MCF 10A (cell line): Measurements from ENCODE around the gene KTI12. TPM values are rescaled to one million over a fixed set of nuclear protein-coding genes. Genes with fewer than 3 reads are reported as not detected.

ENCODE experiments used
- BruUV-seq: library from RNA; stranded (reverse); fragments of 400-500 nt; replicated peaks from 2 replicates; lab custom pipeline; 2021; lab: Mats Ljungman, UMichigan
- CTCF ChIA-PET: fragments of 300-600 bp; sonication (Branson Sonifier 250); formaldehyde crosslinking; extraction: SDS; loops from one replicate; lab custom pipeline; 2021; ENCODE audit warnings: antibody characterized with exemption, inconsistent platforms; lab: Yijun Ruan, JAX
- POLR2A ChIA-PET: fragments of 300-600, 350-650 bp; sonication (Branson Sonifier 250); formaldehyde crosslinking; extraction: SDS; loops from one replicate; lab custom pipeline; 2020; ENCODE audit warnings: antibody characterized with exemption, inconsistent platforms; lab: Yijun Ruan, JAX
- DNase-seq: peaks from one replicate; pipeline ENCODE4 v3.0.0-alpha.2; 2018; ENCODE audit not compliant: unreplicated experiment
- H3K27ac Mint-ChIP-seq: one replicate; pipeline ENCODE4 v1.8.0; 2022; ENCODE audit warnings: mild to moderate bottlenecking, low read depth, mixed read lengths; ENCODE audit not compliant: unreplicated experiment
- H3K27me3 Mint-ChIP-seq: one replicate; pipeline ENCODE4 v1.8.0; 2022; ENCODE audit warnings: mixed read lengths; ENCODE audit not compliant: insufficient read depth, unreplicated experiment
- H3K36me3 Mint-ChIP-seq: one replicate; pipeline ENCODE4 v1.8.0; 2022; ENCODE audit warnings: mild to moderate bottlenecking, moderate library complexity, mixed read lengths; ENCODE audit not compliant: insufficient read depth, unreplicated experiment
- H3K4me1 Mint-ChIP-seq: one replicate; pipeline ENCODE4 v1.8.0; 2022; ENCODE audit warnings: mixed read lengths; ENCODE audit not compliant: insufficient read depth, unreplicated experiment
- H3K4me3 Mint-ChIP-seq: one replicate; pipeline ENCODE4 v1.8.0; 2022; ENCODE audit warnings: mild to moderate bottlenecking, moderate library complexity, mixed read lengths; ENCODE audit not compliant: unreplicated experiment
- H3K9me3 Mint-ChIP-seq: one replicate; pipeline ENCODE4 v1.8.0; 2022; ENCODE audit warnings: mixed read lengths; ENCODE audit not compliant: unreplicated experiment
- CTCF ChIP-seq: fragments of 200-600 bp; IDR thresholded peaks from one replicate; pipeline ENCODE4 v1.8.0; 2022; ENCODE audit warnings: antibody characterized with exemption, mild to moderate bottlenecking; ENCODE audit not compliant: unreplicated experiment
- intact Hi-C: fragments of 100-400 bp; cut with micrococcal nuclease; formaldehyde crosslinking; loops from 2 replicates; pipeline ENCODE4 v1.14.1; 2022
- total RNA-seq: library from RNA; stranded (reverse); gene quantifications from 2 replicates; pipeline ENCODE4 v1.2.3, GENCODE V29; 2022

KTI12 gene
- total RNA-seq, 1 experiment from 2014 or later = 7.0 TPM

- Mint-ChIP-seq H3K4me1 (no peaks in the 10 kb centered on the region), H3K27ac (no peak overlapping the region), H3K4me3 (no peak overlapping the region), H3K9me3 (no peaks in the 10 kb centered on the region), H3K36me3 (peaks cover 84% of the 10 kb centered on the region), H3K27me3 (no peaks in the 10 kb centered on the region)
- CTCF ChIA-PET = no interaction called here
- DNase-seq = no peak
- TF ChIP-seq CTCF = no peak
- POLR2A ChIA-PET = interaction anchor here (0.8 to 1.5 kb wide), 3 partner anchors 15 to 224 kb away, joined by 3 to 5 read pairs (median 3); partner anchors contain the start of gene TXNDC12
- no TSS peak for BruUV-seq
- intact Hi-C loops = no loop called here
Observed at GRCh38 chr1:52070704-52071103, 37.1 kb upstream of the KTI12 start.

GRCh38 chr1:52063192-52063591 lies 29.6 kb upstream of the KTI12 start:
- no peak for TF ChIP-seq CTCF
- Mint-ChIP-seq H3K27ac (peak overlapping the region; percentile 42), H3K4me3 (no peak overlapping the region), H3K9me3 (no peaks in the 10 kb centered on the region), H3K4me1 (peaks cover 13% of the 10 kb centered on the region), H3K36me3 (peaks cover 77% of the 10 kb centered on the region), H3K27me3 (no peaks in the 10 kb centered on the region)
- POLR2A ChIA-PET = interaction anchor here (1.2 to 2.3 kb wide), 3 partner anchors 8 to 303 kb away, joined by 3 to 11 read pairs (median 3); partner anchors contain the start of genes BTF3L4 and TXNDC12
- no TSS peak for BruUV-seq
- CTCF ChIA-PET = interaction anchor here (0.7 to 1.9 kb wide), 4 partner anchors 9 to 112 kb away, joined by 3 to 6 read pairs (median 3); no protein-coding TSS in a partner anchor
- DNase-seq = no peak
- intact Hi-C loops = no loop called here

GRCh38 chr1:52060822-52061221 lies 27.2 kb upstream of the KTI12 start:
- TF ChIP-seq CTCF = no peak
- DNase-seq = no peak
- peaks cover 21% of the 10 kb centered on the region for H3K4me1 Mint-ChIP-seq
- ChIA-PET CTCF (interaction anchor here (0.6 to 0.8 kb wide), 2 partner anchors 13 to 233 kb away, joined by 3 read pairs; no protein-coding TSS in a partner anchor), POLR2A (interaction anchor here (0.8 kb wide), 1 partner anchor 27 kb away, joined by 3 read pairs; the partner anchor contains the start of gene KTI12)
- no peak overlapping the region for H3K4me3 Mint-ChIP-seq
- no TSS peak for BruUV-seq
- peaks cover 54% of the 10 kb centered on the region for H3K36me3 Mint-ChIP-seq
- intact Hi-C loops = no loop called here
- H3K27ac Mint-ChIP-seq = no peak overlapping the region
- no peaks in the 10 kb centered on the region for H3K27me3 Mint-ChIP-seq
- no peaks in the 10 kb centered on the region for H3K9me3 Mint-ChIP-seq

GRCh38 chr1:52059888-52060287 lies 26.3 kb upstream of the KTI12 start:
- Mint-ChIP-seq H3K27me3 (no peaks in the 10 kb centered on the region), H3K9me3 (no peaks in the 10 kb centered on the region), H3K4me3 (no peak overlapping the region), H3K27ac (no peak overlapping the region), H3K36me3 (peaks cover 44% of the 10 kb centered on the region), H3K4me1 (peaks cover 21% of the 10 kb centered on the region)
- no peak for TF ChIP-seq CTCF
- no peak for DNase-seq
- POLR2A ChIA-PET = interaction anchor here (0.8 to 2.8 kb wide), 10 partner anchors 9 to 309 kb away, joined by 3 to 25 read pairs (median 5); partner anchors contain the start of genes KTI12 and ZFYVE9
- BruUV-seq = no TSS peak
- intact Hi-C loops = loop anchor here (5.0 kb wide), 1 partner anchor 307 kb away; the partner anchor contains the start of gene CC2D1B
- CTCF ChIA-PET = interaction anchor here (0.6 to 0.8 kb wide), 4 partner anchors 12 to 234 kb away, joined by 3 to 4 read pairs (median 4); no protein-coding TSS in a partner anchor
